ENCODE data around the gene SMIM27.

DNA sequence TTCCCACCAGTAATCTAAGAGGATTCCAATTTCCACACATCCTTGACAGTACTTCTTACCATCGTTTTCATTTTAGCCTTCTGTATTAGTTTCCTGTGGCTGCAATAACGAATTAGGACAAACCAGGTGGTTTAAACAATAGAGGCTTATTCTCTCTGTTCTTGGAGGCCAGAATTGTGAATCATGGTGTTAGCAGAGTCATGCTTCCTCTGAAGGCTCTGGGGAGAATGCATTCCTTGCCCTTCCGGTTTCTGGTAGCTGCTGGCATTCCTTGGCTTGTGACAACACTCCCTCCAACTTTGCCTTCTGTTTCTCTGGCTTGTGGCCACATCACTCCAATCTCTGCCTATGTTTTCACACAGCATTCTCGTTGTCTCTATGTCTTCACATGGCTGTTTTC is 49.7 kb upstream of the SMIM27 start:
- TF ChIP-seq, protein P1, sequence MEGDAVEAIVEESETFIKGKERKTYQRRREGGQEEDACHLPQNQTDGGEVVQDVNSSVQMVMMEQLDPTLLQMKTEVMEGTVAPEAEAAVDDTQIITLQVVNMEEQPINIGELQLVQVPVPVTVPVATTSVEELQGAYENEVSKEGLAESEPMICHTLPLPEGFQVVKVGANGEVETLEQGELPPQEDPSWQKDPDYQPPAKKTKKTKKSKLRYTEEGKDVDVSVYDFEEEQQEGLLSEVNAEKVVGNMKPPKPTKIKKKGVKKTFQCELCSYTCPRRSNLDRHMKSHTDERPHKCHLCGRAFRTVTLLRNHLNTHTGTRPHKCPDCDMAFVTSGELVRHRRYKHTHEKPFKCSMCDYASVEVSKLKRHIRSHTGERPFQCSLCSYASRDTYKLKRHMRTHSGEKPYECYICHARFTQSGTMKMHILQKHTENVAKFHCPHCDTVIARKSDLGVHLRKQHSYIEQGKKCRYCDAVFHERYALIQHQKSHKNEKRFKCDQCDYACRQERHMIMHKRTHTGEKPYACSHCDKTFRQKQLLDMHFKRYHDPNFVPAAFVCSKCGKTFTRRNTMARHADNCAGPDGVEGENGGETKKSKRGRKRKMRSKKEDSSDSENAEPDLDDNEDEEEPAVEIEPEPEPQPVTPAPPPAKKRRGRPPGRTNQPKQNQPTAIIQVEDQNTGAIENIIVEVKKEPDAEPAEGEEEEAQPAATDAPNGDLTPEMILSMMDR (IDR thresholded peaks at IDR 0.05; ENCODE audit: low read depth, low read length) = no peak
- TF ChIP-seq EZH2phosphoT487 (IDR thresholded peaks at IDR 0.05; ENCODE audit: low read depth) = no peak
